DMS153 treated with DMSO at 0.1 percent for 48 hours (cell line): Measurements from ENCODE around the gene SPOCK1.
"Not testable (repeated sequence)": the region's sequence is repeated elsewhere in the genome, so short reads cannot be mapped to it uniquely, and the experiment has no call there.

ENCODE experiments used
- DNase-seq: peaks from one replicate; lab custom pipeline; 2025; ENCODE audit not compliant: unreplicated experiment; lab: John Stamatoyannopoulos, UW

Gene SPOCK1

GRCh38 chr5:136999787-137000186, 499.3 kb downstream of the SPOCK1 start:
- no peak for DNase-seq

- DNase-seq = no peak
These were observed 500.2 kb downstream of the SPOCK1 start for GRCh38 chr5:136998854-136999357.

DNA sequence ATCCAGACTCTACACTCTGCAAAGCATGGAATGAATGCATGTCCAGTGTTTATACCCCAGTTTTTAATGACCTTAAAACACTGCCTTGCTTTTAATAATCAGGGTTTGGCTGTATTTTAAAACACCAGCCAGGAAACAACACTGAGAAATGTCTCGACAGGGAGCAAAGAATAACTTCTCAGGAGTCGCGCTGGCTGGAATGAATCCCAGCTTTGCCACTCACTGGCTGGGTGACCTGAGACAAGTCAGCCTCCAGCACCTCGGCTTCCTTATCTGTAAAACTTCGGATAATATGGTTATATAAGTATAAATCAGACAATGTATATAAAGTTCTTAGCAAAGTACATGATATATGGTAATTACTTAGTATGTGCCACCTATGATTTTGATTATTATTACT, 505.0 kb downstream of the SPOCK1 start:
- DNase-seq = no peak

DNA sequence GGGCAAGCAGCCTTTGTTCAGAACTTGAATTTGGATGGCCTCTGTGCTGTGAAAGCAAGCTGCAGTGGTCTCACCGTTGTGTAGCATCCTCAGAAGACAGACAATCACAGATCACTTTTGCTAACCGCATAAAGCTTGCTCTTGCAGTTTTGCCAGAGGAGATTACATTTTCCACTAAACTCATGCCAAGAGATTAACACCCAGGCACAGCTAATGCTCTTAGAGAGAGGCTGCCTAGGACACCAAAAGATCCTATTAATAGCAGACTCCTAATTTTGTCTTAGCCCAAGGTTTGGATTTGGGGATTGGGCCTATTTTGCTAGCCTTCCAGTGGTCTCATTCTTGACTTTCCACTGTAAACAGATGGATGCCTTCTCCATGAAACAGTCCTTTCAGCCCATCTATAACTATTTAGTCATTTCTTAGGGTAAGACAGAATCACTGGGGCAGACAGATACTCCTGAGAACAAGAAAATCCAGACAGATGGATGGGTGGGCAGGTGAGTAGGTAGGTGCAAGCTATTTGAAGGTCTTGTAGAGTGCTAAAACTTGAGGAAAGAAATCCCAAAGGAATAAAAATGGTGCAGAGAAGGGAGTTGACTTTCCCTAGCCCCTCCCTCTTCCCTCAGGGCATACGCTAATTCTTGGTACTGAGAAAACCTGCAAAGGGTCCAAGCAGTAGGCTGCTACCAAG, 506.2 kb downstream of the SPOCK1 start:
- no peak for DNase-seq

- no peak for DNase-seq
These were observed 513.2 kb downstream of the SPOCK1 start for GRCh38 chr5:136985785-136986475.

DNA sequence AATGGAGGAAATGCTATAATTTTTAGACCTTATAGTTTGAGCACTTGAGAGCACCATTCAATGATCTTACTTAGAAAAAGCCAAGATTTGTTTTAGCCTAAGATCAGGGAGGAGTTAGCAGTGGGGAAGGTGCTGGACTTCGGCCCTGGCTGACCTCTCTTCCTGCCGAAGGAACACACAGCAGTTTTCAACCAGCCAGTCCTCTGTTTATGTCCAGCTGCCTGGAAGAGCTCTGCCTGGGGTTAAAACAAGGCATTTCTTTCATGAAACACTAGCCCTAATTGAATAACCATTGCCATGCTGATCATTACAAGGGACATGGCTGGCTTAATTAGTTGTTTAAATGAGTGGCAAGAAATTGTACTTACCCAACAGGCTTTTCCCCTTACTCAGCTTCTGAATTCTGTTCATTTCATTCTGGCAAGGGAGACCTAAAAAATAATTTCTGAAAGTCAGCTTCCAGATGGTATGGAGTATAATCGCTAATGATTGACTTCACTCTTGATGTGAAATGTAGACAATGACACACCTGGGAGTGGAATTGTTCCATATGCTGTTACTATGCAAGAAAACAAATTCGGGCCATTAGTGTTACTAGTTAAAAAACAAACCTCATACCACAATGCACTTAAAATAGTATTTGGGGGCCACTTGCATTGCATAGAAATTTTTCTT, 514.2 kb downstream of the SPOCK1 start:
- no peak for DNase-seq

DNA sequence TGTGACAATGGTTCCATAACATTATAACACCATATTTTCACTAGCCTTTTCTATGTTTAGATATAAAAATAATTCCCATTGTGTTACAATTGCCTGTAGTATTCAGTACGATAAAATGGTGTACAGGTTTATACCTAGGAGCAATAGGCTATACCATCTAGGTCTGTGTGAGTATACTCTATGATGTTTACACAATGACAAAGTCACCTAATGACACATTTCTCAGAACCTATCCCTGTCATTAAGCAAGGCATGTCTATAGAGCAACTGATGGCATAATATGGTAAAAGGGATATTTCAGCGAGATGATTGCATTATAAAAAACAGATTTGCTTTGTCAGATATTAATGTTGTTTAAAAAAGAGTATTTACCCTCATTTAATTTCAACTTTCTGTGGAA, 517.2 kb downstream of the SPOCK1 start:
- no peak for DNase-seq

GRCh38 chr5:136979131-136979530, 520.0 kb downstream of the SPOCK1 start:
- DNase-seq = no peak

DNA sequence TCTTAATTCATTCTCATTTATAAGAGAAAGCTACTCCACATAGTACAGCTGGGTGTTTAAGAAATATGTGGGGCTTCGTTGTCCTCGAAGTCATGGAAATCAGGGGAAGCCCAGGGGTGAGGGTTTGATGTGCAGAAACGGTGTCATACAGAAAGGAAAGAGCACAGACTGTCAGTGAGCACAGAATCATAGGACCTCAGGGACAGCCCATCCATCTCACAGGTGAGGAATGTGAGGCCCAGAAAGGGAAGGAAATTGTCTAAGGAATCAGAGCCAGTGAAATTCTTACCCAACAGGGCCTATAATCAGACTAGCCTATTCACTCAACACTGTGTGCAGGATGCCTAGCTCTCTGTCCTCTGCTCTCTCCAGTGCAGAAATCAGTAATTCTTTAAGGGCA, 535.6 kb downstream of the SPOCK1 start:
- no peak for DNase-seq

- no peak for DNase-seq
These were observed 541.7 kb downstream of the SPOCK1 start for GRCh38 chr5:136957428-136957827.

GRCh38 chr5:136954142-136954541, 545.0 kb downstream of the SPOCK1 start:
- DNase-seq = not testable (repeated sequence)

DNA sequence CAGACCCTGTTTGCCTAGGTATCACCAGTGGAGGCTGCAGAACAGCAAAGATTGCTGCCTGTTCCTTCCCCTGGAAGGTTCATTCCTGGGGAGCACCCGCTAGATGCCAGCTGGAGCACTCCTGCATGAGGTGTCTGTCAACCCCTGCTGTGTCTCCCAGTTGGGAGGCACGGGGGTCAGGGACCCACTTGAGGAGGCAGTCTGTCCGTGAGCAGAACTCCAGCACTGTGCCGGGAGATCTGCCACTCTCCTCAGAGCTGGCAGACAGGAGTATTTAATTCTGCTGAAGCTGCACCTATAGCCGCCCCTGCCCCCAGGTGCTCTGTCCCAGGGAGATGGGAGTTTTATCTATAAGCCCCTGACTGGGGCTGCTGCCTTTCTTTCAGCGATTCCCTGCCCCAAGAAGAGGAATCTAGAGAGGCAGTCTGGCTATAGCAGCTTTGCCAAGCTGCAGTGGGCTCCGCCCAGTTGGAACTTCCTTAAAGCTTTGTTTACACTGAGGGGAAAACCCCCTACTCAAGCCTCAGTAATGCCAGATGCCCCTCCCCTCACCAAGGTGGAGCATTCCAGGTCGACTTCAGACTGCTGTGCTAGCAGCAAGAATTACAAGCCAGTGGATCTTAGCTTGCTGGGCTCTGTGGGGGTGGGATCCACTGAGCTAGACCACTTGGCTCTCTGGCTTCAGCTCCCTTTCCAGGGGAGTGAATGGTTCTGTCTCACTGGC, 545.6 kb downstream of the SPOCK1 start:
- DNase-seq = not testable (repeated sequence)

DNA sequence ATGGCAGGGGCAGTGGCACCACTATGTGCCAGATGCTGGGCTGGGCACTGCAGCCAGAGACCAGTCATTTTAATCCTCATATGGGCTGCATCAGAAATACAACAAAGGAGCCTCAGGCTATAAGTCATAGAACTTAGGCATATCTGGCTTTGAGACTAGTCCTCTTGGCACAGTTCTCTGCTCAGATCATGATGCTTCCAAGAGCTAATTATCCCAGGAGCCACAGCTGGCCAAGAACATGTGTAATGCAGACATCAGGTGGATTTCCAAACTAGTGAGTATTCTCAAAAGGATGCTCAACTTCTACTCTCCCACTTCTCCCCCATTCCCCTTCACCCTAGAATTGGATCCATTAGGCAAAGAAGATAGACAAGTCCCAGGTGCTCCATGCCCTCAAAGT, 571.6 kb downstream of the SPOCK1 start:
- no peak for DNase-seq

DNA sequence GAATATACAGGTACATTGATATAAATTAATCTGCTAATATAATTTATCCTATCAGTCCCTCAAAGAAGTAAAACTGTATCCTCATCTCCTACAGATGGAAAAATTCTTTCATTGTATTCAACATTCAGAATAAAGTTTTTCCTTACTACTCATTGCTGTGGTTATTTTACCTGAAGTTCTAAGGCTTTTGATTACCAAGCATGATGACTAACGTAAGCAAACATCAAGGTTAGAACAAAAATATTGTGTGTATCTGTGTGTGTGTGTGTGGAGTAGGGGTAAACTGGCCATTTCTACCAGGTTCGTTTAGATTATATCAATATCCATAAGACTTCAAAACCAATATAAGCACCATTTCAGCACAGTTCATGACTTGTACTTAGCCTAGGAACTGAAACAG, 573.1 kb downstream of the SPOCK1 start:
- DNase-seq = no peak
